ENCODE measurements around the gene MRPL37.
"Not testable (repeated sequence)": the region's sequence is repeated elsewhere in the genome, so short reads cannot be mapped to it uniquely, and the experiment has no call there.

Gene MRPL37

DNA sequence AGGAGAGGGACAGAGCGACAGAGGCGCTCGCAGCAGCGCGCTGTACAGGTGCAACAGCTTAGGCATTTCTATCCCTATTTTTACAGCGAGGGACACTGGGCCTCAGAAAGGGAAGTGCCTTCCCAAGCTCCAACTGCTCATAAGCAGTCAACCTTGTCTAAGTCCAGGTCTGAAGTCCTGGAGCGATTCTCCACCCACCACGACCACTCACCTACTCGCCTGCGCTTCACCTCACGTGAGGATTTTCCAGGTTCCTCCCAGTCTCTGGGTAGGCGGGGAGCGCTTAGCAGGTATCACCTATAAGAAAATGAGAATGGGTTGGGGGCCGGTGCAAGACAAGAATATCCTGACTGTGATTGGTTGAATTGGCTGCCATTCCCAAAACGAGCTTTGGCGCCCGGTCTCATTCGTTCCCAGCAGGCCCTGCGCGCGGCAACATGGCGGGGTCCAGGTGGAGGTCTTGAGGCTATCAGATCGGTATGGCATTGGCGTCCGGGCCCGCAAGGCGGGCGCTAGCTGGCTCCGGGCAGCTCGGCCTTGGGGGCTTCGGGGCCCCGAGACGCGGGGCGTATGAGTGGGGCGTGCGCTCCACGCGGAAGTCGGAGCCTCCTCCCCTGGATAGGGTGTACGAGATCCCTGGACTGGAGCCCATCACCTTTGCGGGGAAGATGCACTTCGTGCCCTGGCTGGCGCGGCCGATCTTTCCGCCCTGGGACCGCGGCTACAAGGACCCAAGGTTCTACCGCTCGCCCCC, at the start of gene MRPL37, which contains the start of gene CYB5RL:
Gene MRPL37, plus strand, starts transcription at position 403 of the 754 bp plus-strand sequence. Its CDS starts 77 bp downstream, at position 480.
Gene CYB5RL, minus strand, starts transcription at position 266 of the 754 bp plus-strand sequence. CDS start 4,414 bp downstream, outside the sequence.
- Mint-ChIP-seq H3K27me3 (no peaks in the 10 kb centered on the region), H3K27ac (peak within 1 kb of the TSS; percentile 79), H3K36me3 (peaks cover 10% of the 10 kb centered on the region), H3K9me3 (no peaks in the 10 kb centered on the region), H3K4me3 (peak within 1 kb of the TSS; percentile 91), H3K4me1 (peaks cover 30% of the 10 kb centered on the region)
- peak; percentile 99 for ATAC-seq

GRCh38 chr1:54151013-54151412, 49.0 kb upstream of the MRPL37 start:
- Mint-ChIP-seq H3K4me1 (no peaks in the 10 kb centered on the region), H3K4me3 (no peak overlapping the region)
- no peak for ATAC-seq

GRCh38 chr1:54152696-54153095, 47.3 kb upstream of the MRPL37 start, which contains the start of gene CDCP2:
CDCP2 (minus strand) TSS chr1:54153000; CDS start chr1:54152922, 78 bp downstream.
- H3K27me3 Mint-ChIP-seq, result no peaks in the 10 kb centered on the region

More at GRCh38 chr1:54151013-54151412, 49.0 kb upstream of the MRPL37 start:
- Mint-ChIP-seq H3K27me3 (no peaks in the 10 kb centered on the region), H3K9me3 (no peaks in the 10 kb centered on the region), H3K27ac (no peak overlapping the region), H3K36me3 (no peaks in the 10 kb centered on the region)

DNA sequence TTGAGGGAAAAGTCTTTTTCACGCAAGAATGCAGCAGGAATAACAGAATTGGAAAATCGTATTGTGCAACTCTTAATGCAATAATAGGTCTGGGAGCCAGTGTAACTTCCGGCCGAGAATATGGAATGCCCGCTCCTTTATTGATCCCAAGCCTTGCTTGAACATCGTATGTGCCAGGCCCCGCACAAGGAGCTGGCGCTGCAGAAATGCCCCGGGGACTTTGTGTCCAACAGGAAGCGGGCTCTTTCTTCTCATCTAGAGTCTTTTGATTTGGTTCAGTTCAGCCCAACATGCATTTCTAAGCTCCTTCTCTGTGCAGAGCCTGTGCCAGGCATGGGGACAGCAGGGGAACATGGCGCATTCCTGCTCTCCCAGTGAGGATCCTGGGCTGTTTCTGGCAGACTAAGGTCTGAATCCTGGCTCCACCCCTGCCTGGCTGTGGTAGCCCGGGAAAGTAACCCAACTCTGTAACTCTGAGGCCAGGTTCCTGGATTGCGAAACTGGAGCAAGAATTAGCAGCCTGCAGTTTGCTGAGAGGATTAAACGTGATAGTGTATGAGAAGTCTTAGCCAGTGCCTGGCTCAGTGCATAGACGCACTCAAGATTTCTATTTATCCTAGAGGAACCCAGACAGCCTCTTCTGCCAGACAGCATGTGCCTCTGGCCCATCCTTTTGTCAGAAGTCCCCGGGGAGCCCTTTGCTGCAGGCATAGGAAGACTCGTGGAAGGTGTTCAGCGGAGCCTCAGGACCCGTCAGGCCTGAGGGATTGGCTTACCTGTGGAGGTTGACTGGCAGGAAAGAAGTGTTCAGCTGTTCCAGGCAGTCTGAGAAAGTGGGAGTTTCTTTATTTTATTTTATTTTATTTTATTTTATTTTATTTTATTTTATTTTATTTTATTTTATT, 46.2 kb upstream of the MRPL37 start:
- Mint-ChIP-seq H3K4me1 (no peaks in the 10 kb centered on the region), H3K36me3 (no peaks in the 10 kb centered on the region), H3K4me3 (no peak overlapping the region), H3K9me3 (no peaks in the 10 kb centered on the region), H3K27ac (no peak overlapping the region), H3K27me3 (no peaks in the 10 kb centered on the region)
- ATAC-seq, result no peak

More at GRCh38 chr1:54152696-54153095, 47.3 kb upstream of the MRPL37 start, which contains the start of gene CDCP2:
- no peaks in the 10 kb centered on the region for H3K9me3 Mint-ChIP-seq
- no peak within 1 kb of the TSS for H3K27ac Mint-ChIP-seq
- H3K36me3 Mint-ChIP-seq, result no peaks in the 10 kb centered on the region
- no peak within 1 kb of the TSS for H3K4me3 Mint-ChIP-seq
- H3K4me1 Mint-ChIP-seq, result no peaks in the 10 kb centered on the region
- ATAC-seq, result no peak

- Mint-ChIP-seq H3K27me3 (no peaks in the 10 kb centered on the region), H3K36me3 (no peaks in the 10 kb centered on the region), H3K4me3 (no peak overlapping the region), H3K4me1 (no peaks in the 10 kb centered on the region), H3K9me3 (no peaks in the 10 kb centered on the region), H3K27ac (no peak overlapping the region)
- ATAC-seq, result no peak
Observed at GRCh38 chr1:54156201-54156600, 43.8 kb upstream of the MRPL37 start.

- Mint-ChIP-seq H3K27ac (no peak overlapping the region), H3K27me3 (no peaks in the 10 kb centered on the region), H3K4me1 (no peaks in the 10 kb centered on the region), H3K9me3 (no peaks in the 10 kb centered on the region), H3K36me3 (no peaks in the 10 kb centered on the region), H3K4me3 (no peak overlapping the region)
- ATAC-seq, result no peak
Observed at GRCh38 chr1:54156986-54157385, 43.0 kb upstream of the MRPL37 start.

GRCh38 chr1:54157401-54157800, 42.6 kb upstream of the MRPL37 start:
- Mint-ChIP-seq H3K36me3 (no peaks in the 10 kb centered on the region), H3K4me3 (no peak overlapping the region), H3K27ac (no peak overlapping the region), H3K27me3 (no peaks in the 10 kb centered on the region), H3K4me1 (no peaks in the 10 kb centered on the region), H3K9me3 (no peaks in the 10 kb centered on the region)
- no peak for ATAC-seq

GRCh38 chr1:54158071-54158470, 41.9 kb upstream of the MRPL37 start:
- no peak overlapping the region for H3K4me3 Mint-ChIP-seq
- no peaks in the 10 kb centered on the region for H3K27me3 Mint-ChIP-seq
- no peaks in the 10 kb centered on the region for H3K4me1 Mint-ChIP-seq
- no peaks in the 10 kb centered on the region for H3K36me3 Mint-ChIP-seq
- H3K9me3 Mint-ChIP-seq, result no peaks in the 10 kb centered on the region
- no peak for ATAC-seq
- no peak overlapping the region for H3K27ac Mint-ChIP-seq

DNA sequence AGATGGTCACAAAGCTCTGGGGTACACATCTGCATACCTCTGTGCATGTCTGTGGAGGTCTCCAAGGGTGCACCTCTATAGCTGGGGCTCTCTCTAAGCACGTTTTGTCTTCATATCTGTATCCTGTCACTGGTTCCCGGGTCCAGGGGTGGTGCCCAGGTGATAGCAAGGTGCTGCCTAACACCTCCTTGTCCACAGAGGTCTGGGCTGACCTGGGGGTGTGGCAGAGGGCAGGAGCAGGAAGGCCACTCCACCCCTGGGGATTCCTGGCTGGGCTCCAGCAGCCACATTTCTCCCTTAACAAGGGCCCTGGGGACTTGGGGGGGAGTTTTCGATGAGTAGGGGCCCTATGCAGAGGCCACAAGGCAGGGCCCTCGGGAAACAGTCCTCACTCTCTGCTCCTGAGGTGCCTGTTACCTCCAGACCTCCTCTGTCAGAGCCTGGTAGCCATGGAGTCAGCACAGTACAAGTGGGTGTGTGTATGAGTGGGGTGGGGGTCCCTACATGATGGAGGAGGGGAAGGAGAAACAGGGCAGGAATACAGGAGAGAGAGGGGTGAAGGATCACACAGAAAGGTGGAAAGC, 40.1 kb upstream of the MRPL37 start:
- Mint-ChIP-seq H3K27me3 (no peaks in the 10 kb centered on the region), H3K4me1 (no peaks in the 10 kb centered on the region), H3K36me3 (no peaks in the 10 kb centered on the region), H3K4me3 (no peak overlapping the region), H3K9me3 (no peaks in the 10 kb centered on the region), H3K27ac (no peak overlapping the region)
- ATAC-seq, result peak; percentile 18

- ATAC-seq, result no peak
- Mint-ChIP-seq H3K9me3 (no peaks in the 10 kb centered on the region), H3K36me3 (no peaks in the 10 kb centered on the region)
Observed at GRCh38 chr1:54160351-54160750, 39.6 kb upstream of the MRPL37 start.

GRCh38 chr1:54161495-54162168, 38.3 kb upstream of the MRPL37 start:
- H3K4me1 Mint-ChIP-seq, result no peaks in the 10 kb centered on the region
- no peaks in the 10 kb centered on the region for H3K27me3 Mint-ChIP-seq
- H3K27ac Mint-ChIP-seq, result no peak overlapping the region
- H3K9me3 Mint-ChIP-seq, result no peaks in the 10 kb centered on the region
- ATAC-seq, result no peak
- no peak overlapping the region for H3K4me3 Mint-ChIP-seq
- H3K36me3 Mint-ChIP-seq, result no peaks in the 10 kb centered on the region

More at GRCh38 chr1:54160351-54160750, 39.6 kb upstream of the MRPL37 start:
- Mint-ChIP-seq H3K4me1 (no peaks in the 10 kb centered on the region), H3K4me3 (no peak overlapping the region), H3K27me3 (no peaks in the 10 kb centered on the region), H3K27ac (no peak overlapping the region)

- ATAC-seq, result no peak
- H3K9me3 Mint-ChIP-seq, result no peaks in the 10 kb centered on the region
- no peaks in the 10 kb centered on the region for H3K27me3 Mint-ChIP-seq
- H3K4me3 Mint-ChIP-seq, result no peak overlapping the region
- no peaks in the 10 kb centered on the region for H3K36me3 Mint-ChIP-seq
- no peak overlapping the region for H3K27ac Mint-ChIP-seq
- H3K4me1 Mint-ChIP-seq, result no peaks in the 10 kb centered on the region
Observed at GRCh38 chr1:54163051-54163450, 36.9 kb upstream of the MRPL37 start.

GRCh38 chr1:54163573-54163972, 36.4 kb upstream of the MRPL37 start:
- no peaks in the 10 kb centered on the region for H3K9me3 Mint-ChIP-seq
- no peak overlapping the region for H3K27ac Mint-ChIP-seq
- no peaks in the 10 kb centered on the region for H3K36me3 Mint-ChIP-seq
- no peak for ATAC-seq
- no peak overlapping the region for H3K4me3 Mint-ChIP-seq
- no peaks in the 10 kb centered on the region for H3K27me3 Mint-ChIP-seq
- H3K4me1 Mint-ChIP-seq, result no peaks in the 10 kb centered on the region

DNA sequence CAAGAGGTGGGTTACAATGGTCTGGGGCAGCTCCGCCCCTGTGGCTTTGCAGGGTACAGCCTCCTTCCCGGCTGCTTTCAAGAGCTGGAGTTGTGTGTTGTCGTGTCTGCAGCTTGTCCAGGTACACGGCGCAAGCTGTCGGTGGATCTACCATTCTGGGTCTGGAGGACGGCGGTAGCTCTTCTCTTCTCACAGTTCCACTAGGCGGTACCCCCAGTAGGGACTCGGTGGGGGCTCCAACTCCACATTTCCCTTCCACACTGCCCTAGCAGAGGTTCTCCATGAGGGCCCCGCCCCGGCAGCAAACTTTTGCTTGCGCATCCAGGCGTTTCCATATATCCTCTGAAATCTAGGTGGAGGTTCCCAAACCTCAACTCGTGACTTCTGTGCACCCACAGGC, 34.8 kb upstream of the MRPL37 start:
- Mint-ChIP-seq H3K4me1 (no peaks in the 10 kb centered on the region), H3K9me3 (no peaks in the 10 kb centered on the region), H3K4me3 (no peak overlapping the region), H3K27me3 (no peaks in the 10 kb centered on the region), H3K36me3 (no peaks in the 10 kb centered on the region), H3K27ac (no peak overlapping the region)
- ATAC-seq, result no peak

DNA sequence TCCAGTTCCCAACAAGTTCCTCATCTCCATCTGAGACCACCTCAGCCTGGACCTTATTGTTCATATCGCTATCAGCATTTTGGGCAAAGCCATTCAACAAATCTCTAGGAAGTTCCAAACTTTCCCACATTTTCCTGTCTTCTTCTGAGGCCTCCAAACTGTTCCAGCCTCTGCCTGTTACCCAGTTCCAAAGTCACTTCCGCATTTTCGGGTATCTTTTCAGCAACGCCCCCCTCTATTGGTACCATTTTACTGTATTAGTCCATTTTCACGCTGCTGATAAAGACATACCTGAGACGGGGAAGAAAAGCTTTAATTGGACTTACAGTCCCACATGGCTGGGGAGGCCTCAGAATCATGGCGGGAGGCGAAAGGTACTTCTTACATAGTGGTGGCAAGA, 33.6 kb upstream of the MRPL37 start:
- not testable (repeated sequence) for H3K36me3 Mint-ChIP-seq, ATAC-seq, H3K4me3 Mint-ChIP-seq, H3K9me3 Mint-ChIP-seq, H3K4me1 Mint-ChIP-seq, H3K27ac Mint-ChIP-seq, H3K27me3 Mint-ChIP-seq
